ENCODE results near the gene RAP1GDS1.
A peak's percentile ranks its signal among the peaks of the same experiment; 100 is the strongest.

Gene RAP1GDS1

GRCh38 chr4:98485816-98486345 lies 224.7 kb downstream of the RAP1GDS1 start:
- peak in 1 of 2 experiments; percentile 42 for DNase-seq

DNA sequence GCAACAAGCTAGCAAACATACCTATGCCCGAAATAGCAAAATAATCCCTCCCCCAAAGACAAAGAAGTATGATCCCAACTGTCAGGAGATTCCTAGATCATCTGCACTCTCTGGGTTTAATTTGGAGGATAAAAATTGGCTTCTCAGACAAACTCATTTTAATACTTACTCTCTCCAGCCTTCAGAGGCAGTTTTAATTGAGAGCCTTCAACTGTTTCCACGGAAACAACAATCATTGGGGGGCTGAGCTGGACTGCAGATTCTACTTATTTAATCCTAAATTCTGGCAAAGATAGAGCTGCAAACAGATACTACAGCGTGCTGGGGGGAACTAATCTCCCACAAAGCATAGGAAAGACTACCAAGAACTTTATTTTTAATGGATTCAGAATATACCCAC lies 229.1 kb downstream of the RAP1GDS1 start:
- DNase-seq, result no peak

- no peak for DNase-seq
Observed at GRCh38 chr4:98491899-98492559, 230.8 kb downstream of the RAP1GDS1 start.

GRCh38 chr4:98493296-98493695 lies 232.1 kb downstream of the RAP1GDS1 start:
- peak in 1 of 2 experiments; percentile 10 for DNase-seq
